T-helper 17 cell (primary cell): Measurements from ENCODE around the gene RAI2. TPM values are rescaled to one million over a fixed set of nuclear protein-coding genes. Genes with fewer than 3 reads are reported as not detected.

ENCODE experiments used
- ATAC-seq: fragments of 150-1000 bp; cut with Tn5 transposase; 2 replicates; pipeline ENCODE4 v1.10.0; 2021; ENCODE audit warnings: mild to moderate bottlenecking, moderate library complexity
- DNase-seq, 3 donors: peaks; one replicate each; pipeline versions ENCODE4 v3.0.0 to v3.0.0-alpha.2; 2020 to 2021
- H3K9me3 ChIP-seq: one replicate; pipeline ENCODE4 v1.7.0; 2013; ENCODE audit warnings: low read length, mild to moderate bottlenecking; ENCODE audit not compliant: control insufficient read depth, poor library complexity, severe bottlenecking
- H3K27ac Mint-ChIP-seq: one replicate; pipeline ENCODE4 v1.8.0; 2022; ENCODE audit warnings: mild to moderate bottlenecking, moderate library complexity, mixed read lengths
- H3K27me3 Mint-ChIP-seq: one replicate; pipeline ENCODE4 v1.8.0; 2022; ENCODE audit warnings: mixed read lengths
- H3K36me3 Mint-ChIP-seq: one replicate; pipeline ENCODE4 v1.8.0; 2022; ENCODE audit warnings: low read depth, mixed read lengths
- H3K4me1 Mint-ChIP-seq: one replicate; pipeline ENCODE4 v1.8.0; 2022; ENCODE audit warnings: mild to moderate bottlenecking, mixed read lengths
- H3K4me3 Mint-ChIP-seq: one replicate; pipeline ENCODE4 v1.8.0; 2022; ENCODE audit warnings: mild to moderate bottlenecking, moderate library complexity, mixed read lengths
- total RNA-seq, 4 donors: library from RNA in 2 of 4; stranded (reverse) in 2 of 4; gene quantifications; one replicate each; pipeline ENCODE4 v1.2.3 and lab custom pipeline; 2022 to 2026

RAI2 gene
- total RNA-seq, 2 donors from 2014 or later: 0.18 to 0.72 TPM

DNA sequence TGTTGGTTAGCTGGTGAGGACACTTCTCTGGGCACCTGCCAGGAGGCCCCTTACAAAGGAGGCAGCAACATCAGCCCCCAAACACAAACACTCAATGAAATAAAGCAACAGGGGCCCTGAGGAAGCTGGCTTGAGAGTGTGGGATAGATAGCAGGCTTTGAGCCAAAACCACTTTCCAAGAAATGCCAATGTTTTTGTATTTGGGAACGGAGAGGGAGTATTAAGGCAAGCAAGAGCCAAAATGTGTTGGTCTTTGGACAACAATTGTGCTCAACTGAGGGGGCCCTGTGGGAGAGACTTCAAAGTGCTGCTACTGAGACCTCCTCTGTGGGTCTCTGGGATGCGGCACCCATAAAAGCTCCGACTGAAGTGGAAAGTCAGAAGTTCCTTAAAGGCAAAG lies 41.0 kb downstream of the RAI2 start:
- ATAC-seq: no peak
- no peak overlapping the region for H3K27ac Mint-ChIP-seq
- no peaks in the 10 kb centered on the region for H3K36me3 Mint-ChIP-seq
- H3K27me3 Mint-ChIP-seq: no peaks in the 10 kb centered on the region
- H3K9me3 ChIP-seq: no peaks in the 10 kb centered on the region
- DNase-seq: no peak
- no peak overlapping the region for H3K4me3 Mint-ChIP-seq
- no peaks in the 10 kb centered on the region for H3K4me1 Mint-ChIP-seq

DNA sequence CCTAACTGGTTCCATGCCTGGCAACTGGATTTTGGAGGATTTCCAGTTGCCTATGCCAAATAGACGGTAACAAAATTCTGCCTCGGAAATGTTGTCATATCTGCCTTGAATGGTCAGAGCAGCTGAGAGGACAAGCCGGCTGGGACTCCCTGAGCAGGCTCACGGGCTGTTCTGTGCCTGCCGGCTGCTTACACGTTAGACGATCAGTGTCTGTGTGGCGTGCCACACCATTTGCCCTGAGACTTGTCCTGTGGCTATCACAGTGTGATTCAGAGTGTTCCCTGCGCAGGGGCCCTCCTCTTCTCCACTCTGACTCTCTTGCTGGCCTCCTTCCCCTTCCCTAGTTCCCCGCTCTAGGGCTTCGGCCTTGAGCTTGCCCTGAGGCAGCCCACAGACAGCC lies 42.4 kb downstream of the RAI2 start:
- H3K27ac Mint-ChIP-seq: no peak overlapping the region
- ATAC-seq: no peak
- H3K4me3 Mint-ChIP-seq: no peak overlapping the region
- H3K4me1 Mint-ChIP-seq: no peaks in the 10 kb centered on the region
- no peaks in the 10 kb centered on the region for H3K27me3 Mint-ChIP-seq
- H3K36me3 Mint-ChIP-seq: no peaks in the 10 kb centered on the region
- no peaks in the 10 kb centered on the region for H3K9me3 ChIP-seq
- no peak for DNase-seq

DNA sequence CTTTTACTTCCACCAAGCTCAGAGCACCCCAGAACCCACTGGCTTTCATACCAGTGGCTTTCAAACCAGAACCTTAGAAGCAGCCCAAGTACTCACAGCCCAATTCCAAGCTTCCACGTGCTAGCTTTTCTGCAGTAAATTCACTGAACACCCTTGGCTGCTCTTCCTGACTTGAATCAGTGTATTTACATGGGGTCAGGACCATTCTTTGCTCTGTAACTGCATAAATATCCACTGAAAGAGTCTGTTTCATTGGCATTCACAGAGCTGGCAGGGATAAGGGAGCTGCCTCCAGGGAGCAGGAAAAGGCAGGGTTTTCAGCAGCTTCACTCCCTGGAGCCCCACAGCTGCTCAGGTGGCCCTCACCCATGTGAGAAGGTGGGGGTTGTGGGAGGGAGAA lies 43.8 kb downstream of the RAI2 start:
- no peak overlapping the region for H3K4me3 Mint-ChIP-seq
- H3K27ac Mint-ChIP-seq: no peak overlapping the region

DNA sequence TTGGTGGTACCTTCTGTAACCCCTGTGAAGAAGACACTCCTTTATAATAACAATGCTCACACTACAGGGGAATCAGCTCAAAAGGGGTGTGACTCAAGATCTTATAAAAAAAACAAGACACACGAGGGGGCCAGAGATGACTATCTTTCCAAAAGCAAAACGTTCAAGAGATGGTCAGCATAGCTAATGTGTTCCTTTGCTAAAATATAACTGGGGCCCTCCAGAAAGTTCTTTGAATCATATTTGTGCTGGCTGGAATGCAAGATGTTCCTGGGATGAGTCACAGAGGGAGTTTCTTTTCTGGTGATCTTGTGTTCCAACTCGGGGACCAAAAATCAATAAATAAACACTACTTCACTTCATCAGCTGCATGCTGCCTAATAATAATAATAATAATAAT lies 46.5 kb downstream of the RAI2 start:
- no peak overlapping the region for H3K27ac Mint-ChIP-seq
- H3K4me3 Mint-ChIP-seq: no peak overlapping the region
- ATAC-seq: no peak
- no peaks in the 10 kb centered on the region for H3K9me3 ChIP-seq
- no peaks in the 10 kb centered on the region for H3K36me3 Mint-ChIP-seq
- DNase-seq: no peak
- no peaks in the 10 kb centered on the region for H3K4me1 Mint-ChIP-seq
- no peaks in the 10 kb centered on the region for H3K27me3 Mint-ChIP-seq

More for the DNA sequence above, 43.8 kb downstream of the RAI2 start:
- Mint-ChIP-seq H3K36me3 (no peaks in the 10 kb centered on the region), H3K27me3 (no peaks in the 10 kb centered on the region), H3K4me1 (no peaks in the 10 kb centered on the region)
- no peak for ATAC-seq
- no peaks in the 10 kb centered on the region for H3K9me3 ChIP-seq
- DNase-seq: no peak

DNA sequence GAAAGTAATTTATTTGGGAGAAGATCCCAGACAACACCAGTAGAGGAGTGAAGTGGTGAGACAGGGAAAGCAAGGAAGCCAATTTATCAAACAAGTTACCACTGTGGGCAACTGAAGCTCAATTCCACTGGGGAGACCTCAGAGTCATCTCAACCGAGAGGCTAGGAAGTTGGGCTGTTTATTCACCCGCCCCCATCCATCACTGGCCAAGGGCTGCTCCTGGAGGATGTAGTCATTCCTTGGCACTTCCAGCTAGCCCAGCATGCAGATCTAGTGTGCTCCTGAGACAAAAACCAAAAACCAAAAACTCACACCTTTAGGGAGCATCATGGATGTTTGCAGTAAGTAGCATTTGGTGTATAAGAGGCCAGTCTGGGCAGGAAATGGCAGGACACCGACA lies 47.0 kb downstream of the RAI2 start:
- Mint-ChIP-seq H3K4me1 (no peaks in the 10 kb centered on the region), H3K27ac (no peak overlapping the region), H3K27me3 (no peaks in the 10 kb centered on the region), H3K36me3 (no peaks in the 10 kb centered on the region), H3K4me3 (no peak overlapping the region)
- DNase-seq: no peak
- no peak for ATAC-seq
- H3K9me3 ChIP-seq: no peaks in the 10 kb centered on the region

DNA sequence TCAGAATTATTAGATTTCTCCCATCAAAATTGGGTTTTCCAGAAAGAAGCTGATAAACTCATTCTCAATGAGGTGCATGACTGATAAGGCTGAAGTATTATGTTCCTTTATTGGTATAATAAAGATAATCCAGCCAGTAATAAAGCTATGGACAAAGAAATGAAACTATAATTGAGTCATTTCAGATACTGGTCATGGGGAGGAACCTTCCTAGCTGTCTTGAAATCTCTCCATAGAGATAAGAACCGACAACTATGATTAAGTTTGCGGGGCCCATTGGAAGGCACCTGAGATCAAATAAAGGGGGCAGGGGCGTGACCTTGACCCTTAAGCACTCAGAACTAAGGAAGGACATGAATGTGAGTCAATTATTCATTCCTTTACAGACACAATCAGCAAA lies 47.8 kb downstream of the RAI2 start:
- Mint-ChIP-seq H3K36me3 (no peaks in the 10 kb centered on the region), H3K27ac (no peak overlapping the region)

DNA sequence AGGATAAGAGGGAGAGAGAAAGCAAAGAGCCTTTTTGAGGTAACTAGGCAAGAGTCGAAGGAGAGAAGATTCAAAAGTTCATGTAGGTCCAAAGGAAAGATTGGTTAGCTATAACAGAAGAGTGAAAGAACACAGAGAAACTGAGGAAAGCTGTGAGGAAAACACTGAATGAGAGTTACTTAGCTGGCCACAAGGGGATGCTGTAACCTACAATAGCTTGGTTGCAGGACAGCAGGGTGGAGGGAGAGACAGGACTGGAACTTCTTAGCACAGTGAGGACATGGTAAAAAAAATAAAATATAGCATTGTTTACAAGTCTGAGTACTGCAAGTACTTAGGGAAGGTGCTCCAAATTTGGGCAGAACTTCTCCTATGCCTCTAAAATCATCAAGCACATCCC lies 48.3 kb downstream of the RAI2 start:
- Mint-ChIP-seq H3K4me3 (no peak overlapping the region), H3K27ac (no peak overlapping the region), H3K4me1 (no peaks in the 10 kb centered on the region), H3K27me3 (no peaks in the 10 kb centered on the region), H3K36me3 (no peaks in the 10 kb centered on the region)
- no peak for DNase-seq
- H3K9me3 ChIP-seq: no peaks in the 10 kb centered on the region
- ATAC-seq: no peak

More for the DNA sequence above, 47.8 kb downstream of the RAI2 start:
- no peak for ATAC-seq
- Mint-ChIP-seq H3K4me1 (no peaks in the 10 kb centered on the region), H3K27me3 (no peaks in the 10 kb centered on the region), H3K4me3 (no peak overlapping the region)
- DNase-seq: no peak
- no peaks in the 10 kb centered on the region for H3K9me3 ChIP-seq

DNA sequence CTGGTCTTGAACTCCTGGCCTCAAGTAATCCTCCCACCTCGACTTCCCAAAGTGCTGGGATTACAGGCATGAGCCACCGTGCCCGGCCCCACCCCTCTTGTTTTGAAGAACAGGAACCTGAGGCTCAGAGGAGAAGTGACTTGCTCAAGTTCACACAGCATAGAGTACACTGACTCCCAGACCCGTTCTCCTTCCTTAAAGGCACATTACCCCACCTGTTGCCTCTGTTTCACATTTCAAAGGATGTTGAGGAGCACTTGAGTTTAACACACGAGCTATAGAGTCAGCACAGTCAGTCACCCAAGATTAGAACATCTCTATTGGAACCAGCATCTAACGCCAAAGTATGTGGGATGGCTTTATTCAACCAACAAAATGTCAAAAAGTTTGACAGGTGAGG lies 51.1 kb downstream of the RAI2 start:
- H3K27ac Mint-ChIP-seq: no peak overlapping the region
- H3K36me3 Mint-ChIP-seq: no peaks in the 10 kb centered on the region
- no peaks in the 10 kb centered on the region for H3K27me3 Mint-ChIP-seq
- no peak for ATAC-seq
- no peaks in the 10 kb centered on the region for H3K9me3 ChIP-seq
- DNase-seq: no peak
- H3K4me1 Mint-ChIP-seq: no peaks in the 10 kb centered on the region
- no peak overlapping the region for H3K4me3 Mint-ChIP-seq

DNA sequence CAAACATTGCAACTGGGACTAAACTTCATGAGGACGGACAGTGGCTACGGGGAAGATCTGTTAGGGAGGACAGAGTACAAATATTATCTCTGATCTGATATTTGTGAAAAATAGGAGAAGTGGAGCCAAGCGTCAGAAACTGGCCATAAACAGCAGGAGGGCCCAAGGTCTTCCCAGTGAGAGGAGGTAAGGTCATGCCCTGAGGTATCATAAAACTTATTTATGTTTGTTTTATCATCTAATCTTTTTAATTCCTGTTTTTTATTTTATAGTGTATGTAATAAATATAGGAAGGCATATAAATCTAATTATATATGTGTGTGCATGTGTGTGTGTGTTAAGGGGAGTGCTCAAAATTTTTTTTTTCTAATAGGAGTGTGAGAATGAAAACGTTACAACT lies 51.8 kb downstream of the RAI2 start:
- no peaks in the 10 kb centered on the region for H3K27me3 Mint-ChIP-seq
- ATAC-seq (no peak), DNase-seq (no peak)
- H3K4me3 Mint-ChIP-seq: no peak overlapping the region
- H3K27ac Mint-ChIP-seq: no peak overlapping the region
- H3K36me3 Mint-ChIP-seq: no peaks in the 10 kb centered on the region
- H3K9me3 ChIP-seq: no peaks in the 10 kb centered on the region
- no peaks in the 10 kb centered on the region for H3K4me1 Mint-ChIP-seq

DNA sequence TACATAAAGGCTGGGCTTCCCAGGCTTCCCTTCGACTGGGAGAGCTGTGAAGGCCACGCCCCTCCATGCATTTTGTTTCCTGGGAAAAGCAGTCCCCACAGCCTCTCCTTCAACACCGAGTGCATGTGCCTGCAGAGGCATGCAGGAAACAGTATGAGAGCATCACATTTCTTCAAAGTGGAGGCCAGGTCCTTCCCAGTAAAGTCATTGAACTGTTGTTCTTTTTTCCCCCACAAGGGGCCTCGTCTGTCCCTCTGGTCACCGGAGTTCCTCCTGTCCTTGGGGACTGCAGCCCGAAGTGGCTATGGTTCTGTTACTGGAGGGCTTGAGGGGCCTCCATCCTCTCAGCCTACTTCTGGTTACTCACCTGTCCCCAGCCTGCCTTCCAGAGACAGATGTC lies 56.0 kb downstream of the RAI2 start:
- no peaks in the 10 kb centered on the region for H3K9me3 ChIP-seq
- Mint-ChIP-seq H3K36me3 (no peaks in the 10 kb centered on the region), H3K4me1 (no peaks in the 10 kb centered on the region), H3K27me3 (no peaks in the 10 kb centered on the region), H3K27ac (no peak overlapping the region), H3K4me3 (no peak overlapping the region)
- ATAC-seq: no peak
- no peak for DNase-seq

DNA sequence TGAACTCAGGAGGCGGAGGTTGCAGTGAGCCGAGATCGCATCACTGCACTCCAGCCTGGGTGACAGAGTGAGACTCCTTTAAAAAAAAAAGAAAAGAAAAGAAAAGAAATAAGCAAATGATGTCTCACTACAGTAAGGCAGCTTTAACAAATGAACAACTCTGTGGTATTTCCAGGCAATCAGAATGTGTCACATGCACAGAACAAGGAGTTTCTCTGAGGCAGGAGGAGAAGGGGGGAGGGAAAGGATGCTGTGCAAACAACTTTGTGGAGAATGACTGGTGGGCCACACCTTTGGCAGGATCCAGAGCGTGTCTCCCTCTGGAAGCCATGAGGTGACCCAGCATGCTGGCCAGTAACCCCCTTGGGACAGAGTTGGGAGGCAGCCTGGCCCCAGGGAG lies 57.6 kb downstream of the RAI2 start:
- H3K36me3 Mint-ChIP-seq: no peaks in the 10 kb centered on the region
- H3K4me3 Mint-ChIP-seq: no peak overlapping the region
- no peaks in the 10 kb centered on the region for H3K9me3 ChIP-seq
- H3K27me3 Mint-ChIP-seq: no peaks in the 10 kb centered on the region
- DNase-seq: no peak
- no peak for ATAC-seq
- no peak overlapping the region for H3K27ac Mint-ChIP-seq
- H3K4me1 Mint-ChIP-seq: no peaks in the 10 kb centered on the region

DNA sequence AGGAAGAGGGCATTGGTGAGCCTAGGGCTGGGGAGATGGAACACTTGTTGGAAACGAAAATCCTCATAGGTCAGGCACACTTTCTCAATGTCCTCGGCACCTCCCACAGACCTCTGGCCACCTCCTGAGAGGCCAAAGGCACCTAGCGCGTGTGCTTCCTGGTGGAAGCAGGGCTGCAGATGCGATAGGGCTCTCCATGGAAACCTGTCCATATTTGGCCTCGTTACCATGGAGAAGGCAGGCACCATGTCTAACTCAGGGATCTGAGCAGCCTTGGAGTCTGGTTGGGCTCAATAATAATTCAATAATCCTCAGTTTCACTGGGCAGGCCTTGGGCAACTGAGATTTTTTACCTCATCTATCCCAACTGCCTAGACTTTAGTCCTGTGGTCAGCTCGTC lies 58.3 kb downstream of the RAI2 start:
- Mint-ChIP-seq H3K27me3 (no peaks in the 10 kb centered on the region), H3K36me3 (no peaks in the 10 kb centered on the region), H3K27ac (no peak overlapping the region), H3K4me3 (no peak overlapping the region), H3K4me1 (no peaks in the 10 kb centered on the region)
- ATAC-seq (no peak), DNase-seq (no peak)
- no peaks in the 10 kb centered on the region for H3K9me3 ChIP-seq

DNA sequence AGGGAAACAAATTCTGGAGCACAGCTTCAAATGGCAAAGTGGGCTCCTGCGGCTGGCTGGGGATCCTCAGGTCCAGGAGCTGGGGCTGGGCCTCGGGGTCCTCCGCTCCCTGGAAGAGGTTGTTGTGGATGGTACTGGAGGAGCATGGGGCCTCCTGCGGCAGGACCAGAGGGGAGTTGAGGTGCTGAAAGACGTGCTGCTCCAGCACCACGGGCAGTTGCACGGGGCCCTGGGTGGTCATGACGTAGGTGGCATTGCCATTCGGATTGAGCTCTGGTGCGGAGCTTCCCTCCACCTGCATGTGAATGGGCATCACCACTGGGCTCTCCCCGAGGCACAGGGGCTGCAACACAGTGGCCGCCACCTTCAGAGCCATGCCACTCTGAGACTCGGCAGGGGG lies 59.7 kb downstream of the RAI2 start:
- no peaks in the 10 kb centered on the region for H3K27me3 Mint-ChIP-seq
- H3K4me3 Mint-ChIP-seq: no peak overlapping the region
- H3K9me3 ChIP-seq: no peaks in the 10 kb centered on the region
- H3K4me1 Mint-ChIP-seq: no peaks in the 10 kb centered on the region
- ATAC-seq: no peak
- no peaks in the 10 kb centered on the region for H3K36me3 Mint-ChIP-seq
- no peak for DNase-seq
- H3K27ac Mint-ChIP-seq: no peak overlapping the region

DNA sequence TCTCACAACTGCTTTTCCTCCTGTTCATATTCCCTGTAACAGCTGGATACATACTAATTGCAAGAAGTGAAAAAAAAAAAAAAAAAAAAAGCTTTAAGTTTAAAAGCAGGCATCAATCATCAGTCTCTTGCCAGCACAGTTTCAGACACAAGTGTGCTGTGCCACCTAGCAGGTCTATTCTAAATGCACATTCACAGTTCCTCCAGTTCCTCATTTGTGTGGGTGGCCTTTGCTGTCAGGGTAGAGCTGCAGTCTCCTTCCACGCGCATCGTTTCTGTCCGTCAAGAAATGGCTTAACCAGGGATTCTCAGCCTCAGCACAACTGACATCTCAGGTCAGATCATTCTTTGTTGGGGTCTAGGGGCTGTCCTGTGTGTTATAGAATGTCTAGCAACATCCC lies 62.2 kb downstream of the RAI2 start:
- ATAC-seq (no peak), DNase-seq (no peak)
- H3K27ac Mint-ChIP-seq: no peak overlapping the region
- no peaks in the 10 kb centered on the region for H3K4me1 Mint-ChIP-seq
- no peaks in the 10 kb centered on the region for H3K9me3 ChIP-seq
- no peak overlapping the region for H3K4me3 Mint-ChIP-seq
- H3K27me3 Mint-ChIP-seq: no peaks in the 10 kb centered on the region
- H3K36me3 Mint-ChIP-seq: no peaks in the 10 kb centered on the region

DNA sequence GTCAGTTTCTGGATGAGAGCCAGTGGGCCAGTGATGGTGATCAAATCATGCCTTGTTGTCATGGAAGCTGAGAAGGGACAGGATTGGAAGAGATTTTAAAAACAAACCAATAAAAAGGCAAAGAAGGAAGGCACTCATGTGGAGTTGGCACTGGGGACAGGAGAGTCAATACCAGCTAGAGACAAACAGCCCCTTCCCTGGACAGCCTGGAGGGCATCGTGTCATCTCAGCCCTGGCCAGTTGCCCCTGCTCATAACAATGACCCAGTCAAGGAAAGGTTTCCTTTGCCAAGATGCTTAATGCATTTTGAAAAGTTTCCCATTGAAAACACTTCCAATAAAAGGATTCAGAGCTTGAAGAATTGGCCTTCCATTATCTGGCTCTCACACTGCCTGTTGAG lies 68.3 kb downstream of the RAI2 start:
- ATAC-seq (no peak), DNase-seq (no peak)
- no peak overlapping the region for H3K27ac Mint-ChIP-seq
- no peaks in the 10 kb centered on the region for H3K9me3 ChIP-seq
- H3K4me1 Mint-ChIP-seq: no peaks in the 10 kb centered on the region
- H3K36me3 Mint-ChIP-seq: peaks cover 2% of the 10 kb centered on the region
- H3K4me3 Mint-ChIP-seq: no peak overlapping the region
- H3K27me3 Mint-ChIP-seq: no peaks in the 10 kb centered on the region
